Fibroblast of skin of right quadriceps (primary cell): Measurements from ENCODE around the gene POLR1F.

Experiments
- DNase-seq: peaks from one replicate; pipeline ENCODE4 v3.0.0-alpha.2; 2013

Gene POLR1F

DNA sequence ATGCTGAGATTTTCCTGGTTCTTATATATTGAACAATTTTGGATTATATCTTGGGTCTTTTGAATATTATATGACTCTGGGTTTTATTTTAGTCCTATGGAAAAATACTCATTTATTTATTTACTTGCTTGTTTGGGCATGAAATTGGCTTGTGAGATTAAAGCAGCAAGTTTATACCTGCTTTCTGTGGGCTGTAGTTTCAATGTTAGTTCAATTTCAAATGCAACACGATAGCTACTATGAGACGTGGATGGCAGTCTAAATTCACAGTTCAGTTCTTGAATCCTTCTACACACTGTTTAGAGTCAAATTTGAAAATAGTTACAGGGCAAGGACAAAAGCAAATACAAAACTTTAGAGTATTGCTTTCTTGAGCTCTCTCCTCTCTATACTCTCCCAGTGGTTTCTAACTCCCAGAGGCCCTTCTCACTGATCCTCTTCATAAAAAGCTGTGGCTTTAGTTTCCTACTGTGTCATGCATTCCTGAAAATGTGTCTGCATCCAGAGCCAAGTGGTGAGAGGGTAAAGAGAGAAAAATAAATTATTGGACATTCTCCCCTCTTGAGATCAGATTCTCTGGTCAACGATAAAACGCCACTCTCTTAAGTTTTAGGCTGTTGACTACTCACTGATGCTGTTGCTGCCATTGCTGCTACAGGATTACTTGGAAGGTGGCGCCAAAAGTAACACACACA lies 34.4 kb downstream of the POLR1F start:
- peak; percentile 70 for DNase-seq

DNA sequence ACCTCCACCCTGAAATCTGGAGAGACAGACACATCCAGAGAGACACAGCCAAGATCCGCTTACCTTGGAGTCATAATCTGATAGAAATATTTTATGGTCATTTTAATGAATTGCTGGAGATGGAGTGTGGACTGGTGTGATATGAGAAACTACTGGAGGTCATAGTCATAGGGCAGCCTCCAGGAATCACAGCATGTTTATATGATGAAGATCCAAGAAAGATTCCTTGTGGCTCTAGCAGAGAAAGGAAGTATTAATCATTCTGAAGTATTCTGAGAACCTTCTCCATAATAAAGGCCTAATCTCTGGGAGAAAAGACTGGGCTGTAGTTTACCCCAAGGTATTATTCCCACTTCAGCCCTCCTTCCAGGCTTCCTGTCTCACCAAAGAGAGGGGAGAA lies 38.0 kb downstream of the POLR1F start:
- peak; percentile 22 for DNase-seq

DNA sequence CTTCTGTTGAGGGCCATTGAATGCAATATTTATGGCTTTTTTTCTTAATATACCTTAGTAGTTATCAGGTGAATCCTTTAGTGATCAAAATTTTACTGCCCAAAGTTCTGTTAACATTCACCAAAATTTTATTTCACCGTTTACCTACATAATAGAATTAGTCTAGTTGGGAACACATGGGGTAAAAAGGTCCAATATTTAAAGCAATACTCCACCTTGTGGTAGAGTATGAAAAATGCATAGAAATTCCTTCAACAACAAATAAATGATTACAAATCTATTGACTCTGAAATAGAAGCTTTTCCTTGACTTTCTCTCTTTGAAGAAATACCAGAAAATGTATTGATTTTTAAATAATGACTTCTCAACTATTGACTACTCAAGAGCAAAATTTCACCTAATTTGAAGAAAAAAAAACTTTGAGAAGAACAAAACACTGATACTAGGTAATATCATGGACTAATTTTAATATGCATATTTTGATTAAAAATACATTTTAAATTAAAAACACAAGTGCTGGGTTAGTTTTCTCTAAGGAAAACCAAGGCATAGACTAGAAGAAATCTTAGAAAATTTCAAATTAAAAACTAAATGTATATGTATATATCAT lies 43.3 kb downstream of the POLR1F start:
- peak; percentile 45 for DNase-seq

DNA sequence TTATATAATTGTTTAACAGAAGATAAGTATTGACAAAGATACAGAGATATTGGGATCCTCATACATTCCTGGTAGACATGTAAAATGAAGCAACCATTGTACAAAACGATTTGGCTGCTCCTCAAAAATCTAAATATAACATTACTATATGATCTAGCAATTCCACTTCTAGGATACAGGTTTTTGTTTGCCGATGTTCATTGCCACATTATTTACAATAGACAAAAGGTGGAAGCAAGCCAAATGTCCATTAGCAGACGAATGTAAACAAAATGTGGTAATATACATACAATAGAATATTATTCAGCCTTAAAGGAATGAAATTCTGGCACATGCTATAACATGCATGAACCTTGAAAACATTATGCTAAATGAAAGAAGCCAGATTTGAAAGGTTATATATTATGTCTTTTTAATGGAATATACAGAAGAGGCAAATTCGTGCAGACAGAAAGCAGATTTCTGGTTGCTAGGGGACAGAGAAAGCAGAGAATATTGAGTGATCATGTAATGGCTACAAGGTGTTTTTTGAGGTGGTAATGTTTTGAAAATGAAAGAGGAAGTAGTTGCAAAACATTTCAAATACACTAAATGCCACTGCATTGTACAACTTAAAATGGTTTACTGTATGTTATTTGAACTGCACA lies 44.9 kb downstream of the POLR1F start:
- no peak for DNase-seq

DNA sequence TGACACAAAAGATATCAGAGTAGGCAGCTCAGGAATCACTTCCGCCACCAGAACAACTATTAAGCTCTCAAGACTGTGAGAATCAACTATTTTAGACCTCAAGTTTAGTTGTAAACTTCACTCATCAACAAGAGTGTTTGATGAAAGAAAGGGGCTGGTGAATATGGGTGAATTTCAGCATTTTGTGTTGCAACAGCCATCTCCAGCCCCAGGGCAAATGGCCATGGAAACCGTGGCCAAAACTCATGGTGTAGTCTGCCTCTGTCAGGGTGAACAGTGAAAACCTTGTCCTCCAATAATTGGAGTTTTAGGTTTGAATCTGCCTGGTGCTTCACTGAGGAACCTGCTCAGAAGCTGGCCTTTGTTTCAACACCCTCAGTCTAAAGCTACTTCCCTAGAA lies 60.0 kb downstream of the POLR1F start:
- no peak for DNase-seq
